ENCODE measurements around the gene ASPSCR1. TPM values are rescaled to one million over a fixed set of nuclear protein-coding genes. Genes with fewer than 3 reads are reported as not detected.

ASPSCR1 gene
- total and polyA plus RNA-seq, 9 of the 15 experiments (the other 6 are each of a cell fraction or from before 2014, with no cell fraction given) = 0.90 to 36.9 (median 11.6) TPM

GRCh38 chr17:82037092-82037888 lies 59.9 kb downstream of the ASPSCR1 start, which contains the start of gene DCXR (continued):
- TF ChIP-seq GTF2B (IDR thresholded peaks at IDR 0.05; ENCODE audit: extremely low read depth, insufficient read length) = no peak
- TF ChIP-seq NR1H2 (CRISPR knock-in tag; IDR thresholded peaks at IDR 0.05) = peak; percentile 12; the same call in 1 of the 2 replicates
- no peak for TF ChIP-seq USF2 (CRISPR knock-in tag; IDR thresholded peaks at IDR 0.05)
- TF ChIP-seq HSF4 (CRISPR knock-in tag; IDR thresholded peaks at IDR 0.05; ENCODE audit: borderline replicate concordance) = no peak
- TF ChIP-seq PHF21A (IDR thresholded peaks at IDR 0.05; ENCODE audit: borderline replicate concordance, low read depth) = 0 out of 2 replicates have a peak, but pooled peaks have one; percentile 44
- TF ChIP-seq ZNF717 (CRISPR knock-in tag; IDR thresholded peaks at IDR 0.05) = no peak
- no peak for TF ChIP-seq HDAC6 (IDR thresholded peaks at IDR 0.05; ENCODE audit: low read depth, low read length)
- no peak for TF ChIP-seq ZNF395 (CRISPR knock-in tag; IDR thresholded peaks at IDR 0.05)
- TF ChIP-seq CREB3 (tag; conservative IDR thresholded peaks at IDR 0.05; ENCODE audit: low read depth) = no peak
- no peak for TF ChIP-seq ATF2 (CRISPR knock-in tag; IDR thresholded peaks at IDR 0.05)
- TF ChIP-seq ZNF124 (CRISPR knock-in tag; IDR thresholded peaks at IDR 0.05) = 0 out of 2 replicates have a peak, but pooled peaks have one; percentile 66
- no peak for TF ChIP-seq SIX5 (IDR thresholded peaks at IDR 0.05; ENCODE audit: borderline replicate concordance in 1 of 2, insufficient read depth in 1 of 2, low read depth in 1 of 2, low read length in 2 of 2)
- TF ChIP-seq C11orf30 (IDR thresholded peaks at IDR 0.05; ENCODE audit: low read depth) = no peak; the same call in 1 of the 2 replicates
- TF ChIP-seq LEF1 (IDR thresholded peaks at IDR 0.05) = peak; percentile 31; the same call in 1 of the 2 replicates
- no peak for TF ChIP-seq HMG20B (CRISPR knock-in tag; IDR thresholded peaks at IDR 0.05)
- TF ChIP-seq GABPB2 (CRISPR knock-in tag; conservative IDR thresholded peaks at IDR 0.05) = no peak
- no peak for TF ChIP-seq CSDE1 (IDR thresholded peaks at IDR 0.05)
- no peak for TF ChIP-seq MLLT1 (IDR thresholded peaks at IDR 0.05)
- no peak for TF ChIP-seq SMARCB1 (IDR thresholded peaks at IDR 0.05; ENCODE audit: insufficient read length, low read depth)
- TF ChIP-seq GABPB1 (CRISPR knock-in tag; IDR thresholded peaks at IDR 0.05) = peak; percentile 85
- no peak for TF ChIP-seq ZKSCAN3 (CRISPR knock-in tag; IDR thresholded peaks at IDR 0.05)
- no peak for TF ChIP-seq ZZZ3 (IDR thresholded peaks at IDR 0.05)

All from K562 (cell line).